Breast epithelium (tissue), 3 donors: ENCODE measurements around the gene C9orf40.

Experiments used
- POLR2A ChIP-seq: fragments of 450-650 bp; IDR thresholded peaks from one replicate; pipeline ENCODE4 v1.6.1; 2016; ENCODE audit warnings: antibody characterized with exemption, mild to moderate bottlenecking, moderate library complexity
- TF ChIP-seq, protein P1 (sequence below), 3 donors: fragments of 450-650 bp; IDR thresholded peaks; one replicate each; pipeline ENCODE4 v1.5.1; 2016 to 2017; ENCODE audit warnings: antibody characterized with exemption in 3 of 3, mild to moderate bottlenecking in 3 of 3, moderate library complexity in 3 of 3

DNA sequence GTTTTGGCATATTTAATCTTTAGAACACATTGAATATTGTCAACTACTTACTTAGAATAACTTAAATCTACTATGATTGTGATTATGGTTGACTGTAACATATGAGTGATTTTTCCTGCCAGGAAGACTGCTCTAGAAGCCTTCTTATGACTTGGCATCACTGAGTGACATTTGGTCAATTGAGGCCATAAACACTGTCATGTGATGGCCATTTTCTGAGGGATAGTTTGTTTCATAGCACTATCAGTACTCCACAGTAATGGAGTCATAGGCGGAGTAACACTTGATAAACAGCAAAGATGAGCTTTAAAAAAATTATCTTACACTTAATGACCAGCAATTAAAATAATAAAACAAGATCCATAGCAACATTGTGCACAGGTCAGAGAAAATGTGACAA lies 31.0 kb downstream of the C9orf40 start:
- TF ChIP-seq, protein P1, sequence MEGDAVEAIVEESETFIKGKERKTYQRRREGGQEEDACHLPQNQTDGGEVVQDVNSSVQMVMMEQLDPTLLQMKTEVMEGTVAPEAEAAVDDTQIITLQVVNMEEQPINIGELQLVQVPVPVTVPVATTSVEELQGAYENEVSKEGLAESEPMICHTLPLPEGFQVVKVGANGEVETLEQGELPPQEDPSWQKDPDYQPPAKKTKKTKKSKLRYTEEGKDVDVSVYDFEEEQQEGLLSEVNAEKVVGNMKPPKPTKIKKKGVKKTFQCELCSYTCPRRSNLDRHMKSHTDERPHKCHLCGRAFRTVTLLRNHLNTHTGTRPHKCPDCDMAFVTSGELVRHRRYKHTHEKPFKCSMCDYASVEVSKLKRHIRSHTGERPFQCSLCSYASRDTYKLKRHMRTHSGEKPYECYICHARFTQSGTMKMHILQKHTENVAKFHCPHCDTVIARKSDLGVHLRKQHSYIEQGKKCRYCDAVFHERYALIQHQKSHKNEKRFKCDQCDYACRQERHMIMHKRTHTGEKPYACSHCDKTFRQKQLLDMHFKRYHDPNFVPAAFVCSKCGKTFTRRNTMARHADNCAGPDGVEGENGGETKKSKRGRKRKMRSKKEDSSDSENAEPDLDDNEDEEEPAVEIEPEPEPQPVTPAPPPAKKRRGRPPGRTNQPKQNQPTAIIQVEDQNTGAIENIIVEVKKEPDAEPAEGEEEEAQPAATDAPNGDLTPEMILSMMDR (IDR thresholded peaks at IDR 0.05) = no peak
- no peak for TF ChIP-seq POLR2A
